Measurements from ENCODE around the gene PLEKHB1. TPM values are rescaled to one million over a fixed set of nuclear protein-coding genes. Genes with fewer than 3 reads are reported as not detected.

The PLEKHB1 gene
- total RNA-seq, 2 donors from 2014 or later = 44.6 to 81.0 TPM

DNA sequence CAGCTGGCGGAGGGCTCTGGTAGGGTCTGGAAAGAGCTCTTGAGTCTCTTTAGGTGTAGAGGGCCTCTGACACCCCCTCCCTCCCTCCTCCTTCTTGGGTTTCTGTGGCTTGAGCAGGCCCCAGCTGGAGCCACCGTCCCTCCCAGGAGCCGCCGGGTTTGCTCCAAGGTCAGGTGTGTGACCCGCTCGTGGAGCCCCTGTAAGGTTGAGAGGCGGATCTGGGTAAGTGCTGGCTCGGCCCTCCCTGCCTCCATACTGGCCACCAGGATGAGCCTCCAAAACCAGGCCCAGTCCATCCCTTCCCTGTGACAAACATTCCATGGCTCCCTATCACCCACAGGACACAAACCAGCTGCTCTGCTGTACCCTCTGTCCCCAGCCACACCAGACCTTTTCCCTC lies 9.3 kb downstream of the PLEKHB1 start:
- H3K27me3 Mint-ChIP-seq (ENCODE audit: insufficient read depth) = peaks cover 45% of the 10 kb centered on the region
- WGBS, 2 experiments (ENCODE audit: insufficient coverage in 1 of 2, insufficient read length in 1 of 2) = 88 to 92% methylated on average over 2 to 8 of the region's 8 CpGs

GRCh38 chr11:73656985-73657384 lies 10.6 kb downstream of the PLEKHB1 start:
- 57 to 81% methylated on average over 2 to 3 of the region's 3 CpGs for WGBS, 2 experiments (ENCODE audit: insufficient coverage in 1 of 2, insufficient read length in 1 of 2)
- H3K4me1 ChIP-seq (ENCODE audit: control insufficient read depth, insufficient read depth, low read length) = peaks cover 3% of the 10 kb centered on the region
- peaks cover 6% of the 10 kb centered on the region for H3K36me3 ChIP-seq (ENCODE audit: control insufficient read depth, insufficient read depth, low read length)
- Mint-ChIP-seq H3K27me3 (ENCODE audit: insufficient read depth) (peaks cover 45% of the 10 kb centered on the region), H3K27ac (no peak overlapping the region), H3K4me3 (no peak overlapping the region), H3K4me1 (peaks cover 16% of the 10 kb centered on the region), H3K36me3 (ENCODE audit: low read depth) (peaks cover 28% of the 10 kb centered on the region), H3K9me3 (no peaks in the 10 kb centered on the region)
- H3K27ac ChIP-seq (ENCODE audit: low read depth, low read length) = no peak overlapping the region
- no peak for DNase-seq
- H3K9ac ChIP-seq (ENCODE audit: extremely low read depth, low read length, poor library complexity, severe bottlenecking) = no peak overlapping the region
- H3K27me3 ChIP-seq (ENCODE audit: control insufficient read depth, insufficient read depth, low read length, poor library complexity, severe bottlenecking) = no peaks in the 10 kb centered on the region
- no peak overlapping the region for H3K4me3 ChIP-seq (ENCODE audit: low read length)
- H3K9me3 ChIP-seq (ENCODE audit: control insufficient read depth, low read length) = no peaks in the 10 kb centered on the region
- no peak for TF ChIP-seq CTCF (conservative IDR thresholded peaks at IDR 0.05)

More for the DNA sequence above, 9.3 kb downstream of the PLEKHB1 start:
- peaks cover 6% of the 10 kb centered on the region for H3K36me3 ChIP-seq (ENCODE audit: control insufficient read depth, insufficient read depth, low read length)
- H3K4me3 ChIP-seq (ENCODE audit: low read length) = no peak overlapping the region
- H3K9ac ChIP-seq (ENCODE audit: extremely low read depth, low read length, poor library complexity, severe bottlenecking) = no peak overlapping the region
- H3K27me3 ChIP-seq (ENCODE audit: control insufficient read depth, insufficient read depth, low read length, poor library complexity, severe bottlenecking) = no peaks in the 10 kb centered on the region
- H3K27ac ChIP-seq (ENCODE audit: low read depth, low read length) = no peak overlapping the region
- H3K4me1 Mint-ChIP-seq = peaks cover 13% of the 10 kb centered on the region
- no peak overlapping the region for H3K4me3 Mint-ChIP-seq
- peaks cover 31% of the 10 kb centered on the region for H3K36me3 Mint-ChIP-seq (ENCODE audit: low read depth)
- TF ChIP-seq CTCF (conservative IDR thresholded peaks at IDR 0.05) = no peak
- H3K9me3 ChIP-seq (ENCODE audit: control insufficient read depth, low read length) = no peaks in the 10 kb centered on the region
- no peak overlapping the region for H3K27ac Mint-ChIP-seq
- H3K9me3 Mint-ChIP-seq = no peaks in the 10 kb centered on the region
- DNase-seq = no peak
- H3K4me1 ChIP-seq (ENCODE audit: control insufficient read depth, insufficient read depth, low read length) = peaks cover 5% of the 10 kb centered on the region

DNA sequence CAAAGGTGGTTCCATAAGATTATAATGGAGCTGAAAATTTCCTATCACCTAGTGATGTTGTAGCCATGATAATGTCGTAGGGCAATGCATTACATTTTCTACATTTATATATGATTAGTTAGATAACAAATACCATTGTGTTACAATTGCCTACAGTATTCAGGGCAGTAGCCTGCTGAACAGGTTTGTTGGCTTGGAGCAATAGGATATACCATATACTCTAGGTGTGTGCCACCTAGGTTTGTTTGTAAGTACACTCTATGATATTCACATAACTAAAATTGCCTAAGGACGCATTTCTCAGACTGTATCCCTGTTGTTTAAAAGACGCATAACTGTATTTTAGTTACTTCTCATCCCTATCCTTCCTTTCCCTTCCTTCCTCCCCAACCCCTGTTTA lies 13.6 kb downstream of the PLEKHB1 start:
- Histone ChIP-seq H3K36me3 (ENCODE audit: control insufficient read depth, insufficient read depth, low read length) (no peaks in the 10 kb centered on the region), H3K27me3 (ENCODE audit: control insufficient read depth, insufficient read depth, low read length, poor library complexity, severe bottlenecking) (no peaks in the 10 kb centered on the region), H3K9ac (ENCODE audit: extremely low read depth, low read length, poor library complexity, severe bottlenecking) (no peak overlapping the region), H3K27ac (ENCODE audit: low read depth, low read length) (no peak overlapping the region), H3K4me1 (ENCODE audit: control insufficient read depth, insufficient read depth, low read length) (no peaks in the 10 kb centered on the region), H3K4me3 (ENCODE audit: low read length) (no peak overlapping the region), H3K9me3 (ENCODE audit: control insufficient read depth, low read length) (no peaks in the 10 kb centered on the region)
- DNase-seq = no peak
- 99 to 100% methylated on average over 2 to 3 of the region's 3 CpGs for WGBS, 2 experiments (ENCODE audit: insufficient coverage in 1 of 2, insufficient read length in 1 of 2)
- TF ChIP-seq CTCF (conservative IDR thresholded peaks at IDR 0.05) = no peak
- Mint-ChIP-seq H3K9me3 (no peaks in the 10 kb centered on the region), H3K36me3 (ENCODE audit: low read depth) (peaks cover 17% of the 10 kb centered on the region), H3K4me3 (no peak overlapping the region), H3K27ac (no peak overlapping the region), H3K27me3 (ENCODE audit: insufficient read depth) (peaks cover 53% of the 10 kb centered on the region), H3K4me1 (peaks cover 12% of the 10 kb centered on the region)

Measured in endodermal cell (in vitro differentiated cells).